NCI-H146 treated with DMSO at 0.1 percent for 48 hours (cell line): ENCODE results near the gene TIRAP.

Source experiments
- DNase-seq: peaks from one replicate; lab custom pipeline; 2025; ENCODE audit not compliant: unreplicated experiment; lab: John Stamatoyannopoulos, UW

TIRAP gene

DNA sequence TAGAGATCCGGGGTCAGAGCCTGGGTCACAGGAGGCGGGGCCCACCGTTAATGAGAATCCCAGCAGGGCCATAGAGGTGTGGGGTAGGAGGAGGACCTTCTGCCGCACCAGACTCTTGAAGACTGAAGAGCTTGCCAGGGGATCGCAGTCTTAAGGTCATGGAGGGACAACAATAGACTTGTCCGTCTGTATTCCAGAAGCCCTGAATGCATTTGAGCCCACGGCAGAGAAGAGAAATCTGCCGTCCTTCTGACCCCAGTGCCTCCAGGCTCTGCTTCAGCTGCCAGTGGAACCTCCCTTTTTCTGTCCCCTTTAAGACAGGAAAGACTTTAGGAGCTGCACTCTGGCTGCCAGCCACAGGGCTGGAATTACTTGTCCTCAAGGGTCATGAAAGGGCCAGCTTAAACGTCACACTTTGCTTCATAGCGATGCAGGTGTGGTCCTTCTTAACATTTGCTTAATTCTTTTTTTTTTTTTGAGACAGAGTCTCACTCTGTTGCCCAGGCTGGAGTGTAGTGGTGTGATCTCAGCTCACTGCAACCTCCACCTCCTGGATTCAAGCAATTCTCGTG is 57.1 kb downstream of the TIRAP start:
- DNase-seq: no peak

DNA sequence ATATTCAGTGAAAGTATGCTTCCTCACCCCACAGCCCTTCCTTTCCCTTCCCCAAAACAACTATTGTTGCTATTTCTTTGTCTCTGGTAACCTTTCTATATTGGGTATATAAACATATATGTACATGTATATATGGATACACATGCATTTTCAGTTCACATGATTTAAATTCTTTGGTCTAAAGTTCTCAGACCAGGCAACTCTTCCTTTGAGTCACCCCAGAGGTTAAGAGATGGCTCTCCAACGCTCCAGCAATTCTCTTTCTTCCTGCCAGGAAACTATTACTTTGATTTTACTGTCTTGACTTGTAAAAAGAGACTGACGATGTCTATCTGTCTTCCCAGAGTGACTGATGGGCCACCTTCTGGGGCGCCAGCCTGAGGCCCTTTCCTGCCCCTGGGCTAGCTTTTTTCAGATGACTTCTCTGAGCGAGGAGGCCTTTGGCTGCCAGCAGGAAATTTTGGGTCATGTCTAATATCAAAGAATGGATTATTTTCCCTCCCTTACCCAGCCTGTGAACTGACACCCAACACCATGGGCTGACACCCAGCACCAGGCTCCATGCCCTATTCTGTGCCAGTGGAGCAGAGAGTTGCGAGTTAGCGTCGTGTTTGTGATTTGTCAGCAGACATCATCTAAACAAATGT is 58.2 kb downstream of the TIRAP start:
- DNase-seq: no peak

DNA sequence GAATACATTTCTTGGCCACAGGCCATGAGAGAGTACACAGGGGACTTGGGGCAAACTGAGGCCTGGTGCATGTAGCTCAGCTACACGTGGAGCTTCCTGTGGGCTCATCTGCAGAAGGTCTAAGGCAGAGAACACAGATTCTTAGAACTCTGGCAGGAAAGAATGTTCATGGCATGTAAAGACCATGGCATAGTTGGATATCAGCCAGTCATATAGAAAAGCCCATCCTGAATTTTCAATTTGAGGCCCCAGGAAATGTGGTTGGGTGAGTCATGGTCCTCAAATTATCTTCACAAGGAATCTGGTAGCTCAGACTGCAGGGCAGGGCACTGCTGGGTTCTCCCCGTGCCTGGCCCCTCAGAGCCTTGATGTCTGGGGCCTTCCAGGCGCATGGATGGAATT is 58.9 kb downstream of the TIRAP start:
- DNase-seq: no peak

DNA sequence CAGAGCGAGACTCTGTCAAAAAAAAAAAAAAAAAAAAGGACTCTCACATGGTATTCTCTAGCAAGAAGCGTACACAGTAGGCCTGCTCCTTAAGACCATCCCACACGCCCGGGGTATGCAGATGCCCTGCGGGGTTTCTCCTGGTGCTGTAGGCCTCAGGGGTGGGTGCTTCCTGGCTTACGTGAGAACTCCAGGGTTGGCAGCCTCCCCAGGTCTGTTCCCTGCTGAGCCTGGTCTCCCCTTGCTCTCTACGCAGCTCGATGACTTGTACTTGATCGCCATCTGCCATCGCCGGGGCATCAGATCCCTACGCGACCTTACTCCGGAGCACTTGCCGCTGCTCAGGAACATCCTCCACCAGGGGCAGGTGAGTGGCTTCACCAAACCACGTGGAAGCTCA is 60.2 kb downstream of the TIRAP start:
- DNase-seq: no peak
